Subcutaneous adipose tissue (tissue), 4 donors: ENCODE results near the gene MST1. TPM values are rescaled to one million over a fixed set of nuclear protein-coding genes. Genes with fewer than 3 reads are reported as not detected.

ENCODE experiments used
- total RNA-seq, 4 donors: library from RNA; depleted of rRNA; stranded (reverse); fragments of >200 nt; gene quantifications; one replicate each; pipeline ENCODE4 v1.1.0, GENCODE V29; 2016
- TF ChIP-seq, protein P1 (sequence below): fragments of 450-650 bp; IDR thresholded peaks from one replicate; pipeline ENCODE4 v1.5.1; 2016; ENCODE audit warnings: low read depth, mild to moderate bottlenecking, control low read depth, antibody characterized with exemption, moderate library complexity

The MST1 gene
- total RNA-seq, 4 donors from 2014 or later: 2.1 to 11.5 (median 8.2) TPM

- TF ChIP-seq, protein P1, sequence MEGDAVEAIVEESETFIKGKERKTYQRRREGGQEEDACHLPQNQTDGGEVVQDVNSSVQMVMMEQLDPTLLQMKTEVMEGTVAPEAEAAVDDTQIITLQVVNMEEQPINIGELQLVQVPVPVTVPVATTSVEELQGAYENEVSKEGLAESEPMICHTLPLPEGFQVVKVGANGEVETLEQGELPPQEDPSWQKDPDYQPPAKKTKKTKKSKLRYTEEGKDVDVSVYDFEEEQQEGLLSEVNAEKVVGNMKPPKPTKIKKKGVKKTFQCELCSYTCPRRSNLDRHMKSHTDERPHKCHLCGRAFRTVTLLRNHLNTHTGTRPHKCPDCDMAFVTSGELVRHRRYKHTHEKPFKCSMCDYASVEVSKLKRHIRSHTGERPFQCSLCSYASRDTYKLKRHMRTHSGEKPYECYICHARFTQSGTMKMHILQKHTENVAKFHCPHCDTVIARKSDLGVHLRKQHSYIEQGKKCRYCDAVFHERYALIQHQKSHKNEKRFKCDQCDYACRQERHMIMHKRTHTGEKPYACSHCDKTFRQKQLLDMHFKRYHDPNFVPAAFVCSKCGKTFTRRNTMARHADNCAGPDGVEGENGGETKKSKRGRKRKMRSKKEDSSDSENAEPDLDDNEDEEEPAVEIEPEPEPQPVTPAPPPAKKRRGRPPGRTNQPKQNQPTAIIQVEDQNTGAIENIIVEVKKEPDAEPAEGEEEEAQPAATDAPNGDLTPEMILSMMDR: no peak
Measured at GRCh38 chr3:49717211-49717958, 28.1 kb upstream of the MST1 start.

DNA sequence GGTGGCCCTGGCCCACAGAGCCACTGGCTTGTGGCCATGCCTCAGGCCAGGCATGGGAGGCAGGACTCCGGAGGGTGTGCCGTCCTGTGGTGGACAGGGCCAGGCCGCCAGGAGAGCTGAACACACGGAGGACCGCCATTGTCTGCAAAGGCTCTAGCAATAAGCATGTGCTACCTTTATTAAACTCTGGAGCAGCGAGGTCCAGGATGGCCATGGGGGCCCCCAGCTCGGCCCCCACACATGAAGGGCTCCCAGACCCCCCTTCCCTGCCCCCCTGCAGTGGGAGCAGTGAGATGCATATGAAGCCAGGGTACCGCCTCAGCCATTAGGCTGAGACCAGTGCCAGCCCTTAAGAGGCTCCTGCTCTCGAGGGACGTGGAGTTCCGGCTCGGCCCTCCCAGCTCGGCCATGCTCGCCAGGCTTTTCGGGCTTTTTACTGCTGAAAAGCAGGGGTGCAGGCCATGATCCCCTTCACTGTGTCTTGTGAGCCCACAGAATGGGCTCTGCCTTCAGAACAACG, 27.5 kb upstream of the MST1 start:
- TF ChIP-seq, protein P1: no peak

GRCh38 chr3:49716169-49716568, 26.9 kb upstream of the MST1 start:
- TF ChIP-seq, protein P1: no peak

DNA sequence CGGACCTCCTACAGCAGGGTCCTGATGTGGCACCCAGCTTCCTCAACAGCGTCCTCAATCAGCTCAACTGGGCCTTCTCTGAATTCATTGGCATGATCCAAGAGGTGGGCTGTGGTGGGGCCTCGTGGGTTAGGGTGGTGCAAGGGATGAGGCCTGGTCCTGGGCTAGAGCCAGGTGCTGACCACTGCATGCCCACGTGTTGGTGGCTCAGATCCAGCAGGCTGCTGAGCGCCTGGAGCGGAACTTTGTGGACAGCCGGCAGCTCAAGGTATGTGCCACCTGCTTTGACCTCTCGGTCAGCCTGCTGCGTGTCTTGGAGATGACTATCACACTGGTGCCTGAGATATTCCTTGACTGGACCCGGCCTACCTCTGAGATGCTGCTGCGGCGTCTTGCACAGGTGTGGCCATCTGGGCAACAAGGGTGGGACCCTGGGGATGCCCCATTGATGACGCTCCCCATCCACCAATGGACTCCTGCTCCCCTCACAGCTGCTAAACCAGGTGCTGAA, 26.4 kb upstream of the MST1 start:
- TF ChIP-seq, protein P1: no peak

DNA sequence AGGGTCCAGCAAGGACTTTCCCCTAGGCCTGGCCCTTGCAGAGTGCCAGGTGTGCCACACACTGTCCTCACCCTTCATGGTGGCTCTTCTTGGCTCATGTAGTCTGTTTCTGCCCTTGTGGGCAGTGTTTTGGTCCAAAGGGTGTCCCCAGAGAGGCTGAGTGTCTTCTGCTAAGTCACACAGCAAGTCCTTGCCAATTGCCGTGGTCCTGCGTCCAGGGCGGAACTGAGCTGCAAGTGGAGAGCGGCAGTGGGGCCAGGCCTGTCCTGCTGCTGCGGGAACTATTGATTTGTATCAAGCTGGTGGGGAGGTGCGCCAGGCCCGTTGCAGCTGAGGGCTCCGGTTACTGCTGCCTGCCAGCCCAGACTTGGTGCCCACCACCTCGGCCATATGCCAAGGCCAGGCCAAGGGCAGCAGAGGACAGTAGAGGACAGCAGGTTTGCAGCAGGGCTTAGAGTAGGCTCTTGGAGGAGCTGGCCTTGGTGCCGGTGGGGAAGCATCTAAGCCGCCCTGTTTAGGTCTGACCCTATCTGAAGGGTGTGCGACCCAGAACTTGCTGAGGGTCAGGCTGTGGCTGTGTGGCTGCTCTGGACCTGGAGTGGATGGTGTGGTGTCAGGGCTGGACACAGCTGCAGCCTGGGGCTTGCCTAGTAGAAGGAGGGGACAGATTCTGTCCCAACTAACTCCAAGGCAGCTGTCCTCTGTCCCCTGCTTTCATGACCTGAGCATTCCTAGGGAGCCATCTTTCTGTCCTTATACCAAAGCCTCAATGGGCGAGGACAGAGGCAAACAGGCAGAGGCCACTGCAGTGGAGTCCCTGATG, 25.7 kb upstream of the MST1 start:
- TF ChIP-seq, protein P1: no peak

GRCh38 chr3:49713336-49714105, 24.2 kb upstream of the MST1 start:
- TF ChIP-seq, protein P1: no peak
